Measurements from ENCODE around the gene IFNAR1. TPM values are rescaled to one million over a fixed set of nuclear protein-coding genes. Genes with fewer than 3 reads are reported as not detected.

IFNAR1 gene
- total and polyA plus RNA-seq, 2 of the 4 experiments (the other 2 are of a cell fraction): 7.8 to 9.9 TPM

DNA sequence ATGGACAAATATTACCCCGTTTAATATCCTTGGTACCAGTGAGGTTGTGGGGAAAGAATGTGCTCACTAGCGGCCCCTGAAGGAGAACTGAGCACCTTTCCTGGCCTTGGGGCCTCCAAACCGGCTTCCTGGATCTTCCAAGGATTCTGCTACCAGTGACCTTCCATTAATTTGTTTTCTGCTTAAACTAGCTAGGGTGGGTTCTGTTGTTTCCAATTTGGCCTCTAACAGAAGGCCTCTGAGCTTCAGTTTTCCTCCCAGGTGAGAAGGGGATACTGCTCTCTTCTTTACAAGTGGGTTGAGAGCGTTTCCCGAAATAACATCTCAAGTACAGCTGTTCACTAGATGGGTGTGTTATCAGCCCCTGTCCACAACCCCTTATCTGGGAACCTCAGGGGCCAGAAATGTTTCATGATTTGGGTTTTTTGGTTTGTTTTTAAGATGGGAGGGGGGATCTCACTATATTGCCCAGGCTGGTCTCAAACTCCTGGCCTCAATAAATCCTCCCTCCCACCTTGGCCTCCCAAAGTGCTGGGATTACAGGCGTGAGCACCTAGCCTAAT lies 61.5 kb downstream of the IFNAR1 start:
- H3K4me3 ChIP-seq (ENCODE audit: insufficient read depth, low read depth, low read length): no peak overlapping the region
- no peak overlapping the region for H2AK5ac ChIP-seq (ENCODE audit: low read depth, low read length)
- DNase-seq: no peak
- in situ Hi-C loops (cut with MboI; ENCODE audit: low sequenced_read_pairs) (no loop called here), dilution Hi-C loops (cut with HindIII; ENCODE audit: low sequenced_read_pairs, unreplicated experiment) (no loop called here), intact Hi-C loops (cut with micrococcal nuclease) (no loop called here)
- H3K56ac ChIP-seq (ENCODE audit: extremely low read depth, insufficient read depth, low read length): no peak overlapping the region
- ATAC-seq (ENCODE audit: low read depth): no peak
- no peak overlapping the region for H2AFZ ChIP-seq (replicated peaks; ENCODE audit: low read length, poor library complexity)
- WGBS, 2 experiments (ENCODE audit: extremely low coverage in 2 of 2, insufficient read length in 1 of 2): no CpG with 5 or more reads among the region's 6 CpGs
- no peak overlapping the region for H2BK120ac ChIP-seq (ENCODE audit: low read depth, low read length)
- no peak overlapping the region for H3K23ac ChIP-seq (ENCODE audit: low read depth, low read length)
- H3K79me1 ChIP-seq (ENCODE audit: low read depth in 1 of 2, low read length in 2 of 2): no peaks in the 10 kb centered on the region
- no peak overlapping the region for H3K9ac ChIP-seq (ENCODE audit: low read depth, low read length)
- no peaks in the 10 kb centered on the region for H4K20me1 ChIP-seq (ENCODE audit: insufficient read depth, low read length)
- no peak overlapping the region for H2AK9ac ChIP-seq (replicated peaks; ENCODE audit: low read depth, low read length, poor library complexity)
- H2BK15ac ChIP-seq (ENCODE audit: low read depth, low read length): no peak overlapping the region
- no peak overlapping the region for H2BK20ac ChIP-seq (ENCODE audit: low read depth, low read length)
- no peak overlapping the region for H2BK5ac ChIP-seq (ENCODE audit: low read depth, low read length, poor library complexity, severe bottlenecking)
- POLR2A ChIA-PET (ENCODE audit: unreplicated experiment): no interaction called here
- peaks cover 8% of the 10 kb centered on the region for H3K4me1 ChIP-seq (ENCODE audit: control insufficient read depth, insufficient read depth, low read length)
- H3K9me3 ChIP-seq (ENCODE audit: control insufficient read depth, insufficient read depth, low read length): no peaks in the 10 kb centered on the region
- peaks cover 8% of the 10 kb centered on the region; the same call in 1 of the 2 replicates for H3K9me1 ChIP-seq (ENCODE audit: insufficient read depth, low read length)
- no peak overlapping the region for H4K91ac ChIP-seq (ENCODE audit: insufficient read depth, low read depth, low read length)
- no peak overlapping the region for H3K14ac ChIP-seq (replicated peaks; ENCODE audit: low read depth, low read length)
- TF ChIP-seq MAZ (IDR thresholded peaks at IDR 0.05; ENCODE audit: borderline replicate concordance, low read depth, low read length) (no peak), CHD1 (IDR thresholded peaks at IDR 0.05; ENCODE audit: low read depth, low read length) (no peak)
- TF ChIP-seq, protein P1, sequence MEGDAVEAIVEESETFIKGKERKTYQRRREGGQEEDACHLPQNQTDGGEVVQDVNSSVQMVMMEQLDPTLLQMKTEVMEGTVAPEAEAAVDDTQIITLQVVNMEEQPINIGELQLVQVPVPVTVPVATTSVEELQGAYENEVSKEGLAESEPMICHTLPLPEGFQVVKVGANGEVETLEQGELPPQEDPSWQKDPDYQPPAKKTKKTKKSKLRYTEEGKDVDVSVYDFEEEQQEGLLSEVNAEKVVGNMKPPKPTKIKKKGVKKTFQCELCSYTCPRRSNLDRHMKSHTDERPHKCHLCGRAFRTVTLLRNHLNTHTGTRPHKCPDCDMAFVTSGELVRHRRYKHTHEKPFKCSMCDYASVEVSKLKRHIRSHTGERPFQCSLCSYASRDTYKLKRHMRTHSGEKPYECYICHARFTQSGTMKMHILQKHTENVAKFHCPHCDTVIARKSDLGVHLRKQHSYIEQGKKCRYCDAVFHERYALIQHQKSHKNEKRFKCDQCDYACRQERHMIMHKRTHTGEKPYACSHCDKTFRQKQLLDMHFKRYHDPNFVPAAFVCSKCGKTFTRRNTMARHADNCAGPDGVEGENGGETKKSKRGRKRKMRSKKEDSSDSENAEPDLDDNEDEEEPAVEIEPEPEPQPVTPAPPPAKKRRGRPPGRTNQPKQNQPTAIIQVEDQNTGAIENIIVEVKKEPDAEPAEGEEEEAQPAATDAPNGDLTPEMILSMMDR (conservative IDR thresholded peaks at IDR 0.05; ENCODE audit: low read depth, low read length): peak; percentile 27; the same call in 1 of the 2 replicates
- no peak overlapping the region for H4K8ac ChIP-seq (ENCODE audit: low read depth in 2 of 2, low read length in 2 of 2)
- no peak overlapping the region for H3K4ac ChIP-seq (ENCODE audit: low read depth, low read length)
- H3K18ac ChIP-seq (ENCODE audit: low read depth, low read length): no peak overlapping the region
- BruUV-seq (replicated peaks): no TSS peak
- no peak overlapping the region for H3K27ac ChIP-seq (ENCODE audit: insufficient read depth, low read length)
- no peak overlapping the region for H4K5ac ChIP-seq (ENCODE audit: low read depth, low read length)
- H3K27me3 ChIP-seq (ENCODE audit: control insufficient read depth, insufficient read depth, low read length): peaks cover 6% of the 10 kb centered on the region
- H3K4me2 ChIP-seq (ENCODE audit: low read depth, low read length): no peak overlapping the region
- no peaks in the 10 kb centered on the region for H3K36me3 ChIP-seq (ENCODE audit: control insufficient read depth, insufficient read depth, low read length)
- CTCF ChIA-PET: no interaction called here

Measured in IMR-90 (cell line).